GM21723 (cell line): ENCODE measurements around the gene MUL1.

ENCODE experiments used
- ATAC-seq: cut with Tn5 transposase; IDR thresholded peaks from one replicate; pipeline ENCODE4 v1.9.1; 2021; ENCODE audit warnings: mild to moderate bottlenecking, moderate library complexity; ENCODE audit not compliant: unreplicated experiment

The MUL1 gene

DNA sequence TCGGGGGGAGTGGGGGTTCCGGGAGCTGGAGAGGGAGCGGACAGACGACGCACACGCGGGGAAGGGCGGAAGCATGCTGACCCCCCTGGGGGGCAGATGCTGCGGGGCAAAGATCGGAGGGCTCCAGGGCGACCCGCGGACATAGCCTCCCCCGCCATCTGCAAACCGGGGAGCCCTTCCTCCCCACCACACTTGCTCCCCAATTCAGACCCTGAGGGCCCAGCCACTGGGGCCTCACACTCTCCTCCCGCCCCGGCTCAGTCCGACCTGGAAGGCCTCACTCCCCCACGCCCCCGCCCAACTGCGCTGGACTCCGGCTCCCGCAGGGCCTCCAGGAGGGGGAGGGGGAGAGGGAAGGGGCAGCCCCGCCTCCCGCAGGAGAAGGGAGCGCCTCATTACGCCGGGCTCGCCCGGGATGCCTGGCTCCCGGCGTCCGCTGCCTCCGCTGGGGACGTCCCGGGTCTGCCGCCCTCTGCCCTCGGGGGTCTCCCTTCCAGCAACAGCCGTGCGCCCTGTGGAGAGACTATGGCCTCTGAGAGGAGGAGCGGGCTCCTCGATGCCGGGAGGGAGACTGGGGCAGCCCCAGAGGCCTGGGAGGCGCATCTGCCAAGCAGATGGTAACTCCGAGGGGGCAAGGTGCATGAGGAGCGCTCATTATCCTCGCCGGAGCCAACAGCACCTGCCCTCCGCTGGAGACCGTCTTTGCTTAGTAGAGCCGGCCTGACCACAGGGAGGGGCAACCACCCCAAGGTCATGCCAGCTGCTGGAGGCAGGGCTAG is 21.3 kb downstream of the MUL1 start:
- ATAC-seq = no peak

DNA sequence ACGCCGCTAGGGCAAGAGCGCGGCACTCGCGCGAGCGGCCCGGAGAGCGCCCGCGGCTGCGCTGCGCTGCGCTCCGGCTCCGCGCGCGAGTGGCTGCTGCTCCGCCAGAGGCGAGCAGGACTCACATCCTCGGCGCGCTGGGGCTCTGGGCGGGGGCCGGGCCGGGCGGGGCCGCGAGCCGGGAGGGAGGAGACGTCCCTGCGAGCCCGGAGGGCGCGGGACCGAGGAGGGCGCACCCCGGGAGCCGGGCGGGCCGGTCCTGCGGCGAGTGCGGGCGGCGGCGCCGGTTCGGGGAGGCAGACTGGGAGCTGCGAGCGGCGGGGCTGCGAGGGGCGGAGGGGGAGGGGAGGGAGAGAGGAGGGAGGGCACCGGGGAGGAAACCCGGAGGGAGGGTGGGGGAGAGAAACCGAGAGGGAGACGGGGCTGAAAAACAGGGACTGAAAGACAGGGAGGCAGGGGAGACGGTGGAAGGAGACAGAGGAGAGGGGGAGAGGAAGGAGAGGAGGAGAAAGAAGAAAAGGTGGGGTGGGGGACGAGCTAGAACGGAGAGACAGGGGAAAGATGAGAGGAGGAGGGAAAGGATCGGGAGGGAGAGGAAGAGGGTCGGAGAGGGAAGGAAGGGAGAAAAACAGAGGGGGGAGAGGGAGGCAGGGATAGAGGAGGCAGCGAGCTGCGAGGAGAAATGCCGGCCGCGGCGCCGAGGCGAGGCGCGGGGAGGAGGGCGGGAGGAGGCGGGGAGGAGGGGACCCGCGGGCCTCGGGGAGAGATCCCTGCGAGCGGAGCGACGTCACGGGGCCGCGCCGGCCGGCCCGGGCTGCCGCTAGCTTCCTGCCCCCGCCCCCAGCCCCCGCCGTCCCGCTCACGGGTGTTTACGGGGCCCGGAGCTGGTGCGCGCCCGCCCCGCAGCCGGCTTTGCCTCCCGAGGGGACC is 22.2 kb downstream of the MUL1 start, which contains the start of gene CAMK2N1:
CAMK2N1 (minus strand) TSS at position 684 of the 930 bp plus-strand sequence. CDS start 831 bp downstream, outside the sequence.
- no peak for ATAC-seq

DNA sequence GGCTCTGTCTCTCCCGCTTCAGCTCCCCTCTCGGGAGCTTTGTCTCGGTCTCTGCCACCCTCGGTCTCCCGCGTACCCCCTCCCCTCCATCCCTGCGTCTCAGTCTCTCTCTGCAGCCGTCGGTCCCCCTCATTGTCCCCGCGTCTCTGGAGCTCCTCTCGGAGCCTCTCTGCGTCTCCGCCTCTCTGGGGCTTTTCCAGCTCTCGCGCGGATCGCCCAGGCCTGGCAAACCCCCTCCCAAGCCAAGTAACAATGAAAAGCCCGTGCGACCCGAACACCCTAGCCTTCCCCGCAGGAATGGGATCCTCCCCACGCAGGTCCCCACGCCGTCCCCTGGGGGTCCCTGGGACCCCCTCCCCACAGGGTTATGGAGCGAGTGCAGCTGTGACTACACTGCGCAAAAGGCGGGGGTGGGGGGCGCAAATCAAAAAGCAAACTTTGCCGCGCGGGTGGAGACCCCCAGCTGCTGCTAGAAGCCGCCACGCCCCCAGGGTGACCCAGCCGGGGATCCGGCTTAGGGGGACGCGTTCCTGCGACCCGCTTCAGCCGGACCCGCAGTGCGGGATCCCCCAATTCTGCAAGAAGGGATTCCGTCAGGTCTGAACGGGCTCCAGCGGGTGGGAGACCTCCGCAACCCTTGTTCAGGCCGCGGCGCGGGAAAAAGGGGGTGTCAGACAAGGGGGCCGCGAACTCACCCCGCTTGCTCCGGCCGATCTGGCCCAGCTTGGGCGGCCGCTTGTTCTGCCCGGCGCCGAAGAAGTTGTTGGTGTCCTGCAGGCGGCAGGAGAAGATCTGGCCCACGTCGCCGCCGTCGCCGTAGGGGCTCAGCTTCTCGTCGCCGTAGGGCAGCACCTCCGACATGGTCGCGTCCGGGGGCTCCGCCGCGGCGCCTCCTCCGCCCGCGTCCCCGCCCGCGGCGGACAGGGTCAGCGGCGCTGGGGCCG is 23.2 kb downstream of the MUL1 start:
- no peak for ATAC-seq

DNA sequence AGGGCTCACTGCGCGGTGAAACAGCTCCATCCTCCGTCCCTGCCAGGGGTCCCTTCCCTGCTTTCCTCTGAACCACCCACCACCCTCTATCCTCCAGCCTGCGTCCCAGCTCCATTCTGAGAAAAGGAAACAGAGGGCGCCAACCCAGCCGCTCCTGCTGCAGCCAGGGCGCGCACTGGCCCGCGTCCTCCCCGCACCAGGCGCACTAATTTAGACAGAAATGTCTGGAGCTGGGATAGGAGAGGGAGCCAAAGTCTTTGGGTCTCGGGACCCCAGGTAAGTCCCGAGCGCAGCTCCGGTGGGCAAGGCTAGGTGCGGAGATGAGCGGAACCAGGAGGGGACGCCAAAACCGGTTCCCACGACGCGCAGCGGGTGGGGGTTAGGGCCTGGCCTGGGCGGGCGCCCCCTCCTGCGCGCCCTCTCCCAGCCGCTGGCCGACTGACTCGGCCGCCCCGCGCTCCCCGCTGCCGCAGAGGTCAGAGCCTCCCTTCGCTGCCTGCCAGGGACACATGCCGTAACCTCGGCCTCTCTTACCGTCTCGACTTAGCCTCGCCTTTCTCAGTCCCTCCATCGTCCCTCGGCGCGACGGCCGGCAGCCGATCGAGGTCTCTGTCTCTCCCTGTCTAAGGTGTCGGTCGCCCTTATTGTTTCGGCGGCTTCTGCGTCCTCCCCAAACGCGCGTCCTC is 24.0 kb downstream of the MUL1 start:
- no peak for ATAC-seq

- no peak for ATAC-seq
Measured at GRCh38 chr1:20483098-20483832, 24.7 kb downstream of the MUL1 start.

- ATAC-seq = no peak
Measured at GRCh38 chr1:20481643-20482498, 26.1 kb downstream of the MUL1 start.

GRCh38 chr1:20480951-20481617 is 26.9 kb downstream of the MUL1 start:
- ATAC-seq = no peak

DNA sequence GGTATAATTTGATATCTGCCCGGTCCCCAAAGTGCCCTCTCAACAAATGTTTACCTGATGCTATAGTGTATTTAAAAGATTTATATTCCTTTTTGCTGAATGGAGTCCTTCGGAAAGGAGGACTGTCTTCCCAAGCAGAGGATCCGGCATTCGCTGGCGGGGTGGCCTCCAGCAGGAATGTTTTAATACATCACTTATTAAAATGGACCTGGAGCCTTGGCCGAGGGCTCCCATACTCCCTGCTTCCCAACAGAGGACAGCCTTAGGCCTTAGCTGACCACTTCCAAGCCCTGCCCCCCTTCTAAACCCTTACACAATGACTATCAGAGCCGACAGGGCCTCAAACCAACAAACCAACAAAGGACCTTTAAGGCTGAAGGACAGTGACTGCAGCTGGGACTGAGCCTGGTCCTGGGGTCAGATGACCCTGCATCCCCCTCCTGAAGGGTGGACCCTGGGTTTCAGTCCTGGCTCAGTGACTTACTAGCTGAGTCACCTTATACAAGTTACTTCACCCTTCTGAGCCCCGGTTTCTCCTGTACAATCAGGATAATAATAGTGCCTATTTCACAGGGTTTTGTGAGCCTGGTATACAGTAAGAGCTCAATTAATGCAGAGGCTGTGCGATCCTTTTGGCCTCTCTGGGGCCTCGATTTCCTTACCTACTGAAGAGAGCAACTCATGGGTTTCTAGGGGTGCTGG is 27.6 kb downstream of the MUL1 start:
- ATAC-seq = no peak

DNA sequence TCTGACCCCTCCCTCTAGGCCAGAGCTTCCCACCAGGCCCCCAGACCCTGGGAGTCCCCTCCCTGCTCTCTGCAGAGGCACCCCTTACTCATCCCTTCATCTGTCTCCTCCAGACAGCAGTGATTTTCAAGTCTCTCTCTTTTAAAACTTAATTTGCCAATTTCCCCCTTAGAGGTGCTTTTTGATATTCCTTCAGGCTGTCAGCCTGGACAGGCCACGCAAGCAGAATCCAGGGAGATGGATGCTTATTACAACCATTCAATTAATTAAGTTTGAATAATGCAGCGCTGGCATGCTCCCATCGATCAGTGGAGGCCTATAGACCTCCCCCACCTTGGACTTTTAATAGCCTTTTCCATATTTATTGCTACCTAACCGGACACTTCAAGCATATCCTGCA is 28.1 kb downstream of the MUL1 start:
- ATAC-seq = no peak

- ATAC-seq = no peak
Measured at GRCh38 chr1:20478057-20478635, 29.8 kb downstream of the MUL1 start.

DNA sequence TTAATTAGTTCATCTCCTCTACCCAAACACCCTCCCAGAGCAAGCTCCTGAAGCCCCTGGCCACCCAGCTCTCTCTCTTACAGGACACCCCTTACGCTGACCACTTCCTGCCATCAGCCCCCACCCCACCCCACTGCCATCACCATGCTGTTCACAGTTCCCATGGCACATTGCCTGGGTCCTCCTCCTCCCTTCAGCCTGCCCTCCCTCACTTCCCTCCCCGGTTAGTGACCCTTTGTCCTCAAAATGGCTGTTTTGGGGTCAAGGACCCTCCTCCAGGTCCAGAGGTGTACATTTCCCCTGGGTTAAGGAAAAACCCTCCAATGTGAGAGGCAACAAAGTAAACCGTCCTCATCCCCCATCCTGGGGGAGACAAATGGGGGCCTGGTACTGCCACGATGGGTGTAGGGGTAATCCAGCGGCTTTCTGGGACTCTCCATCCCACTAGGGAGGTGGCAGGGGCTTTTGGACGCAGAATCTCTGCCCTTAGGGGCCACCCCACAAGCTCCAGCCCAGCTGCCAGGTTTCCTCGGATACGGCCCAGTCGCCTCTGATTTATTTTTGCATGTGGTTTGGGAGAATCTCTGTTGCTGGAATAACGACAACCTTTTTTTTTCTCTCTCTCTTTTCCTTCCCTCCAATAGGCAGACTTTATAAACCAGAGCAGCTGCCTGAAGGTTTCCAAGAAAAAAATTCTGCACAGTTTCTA is 30.4 kb downstream of the MUL1 start:
- ATAC-seq = no peak

- ATAC-seq = no peak
Measured at GRCh38 chr1:20476265-20477038, 31.5 kb downstream of the MUL1 start.

DNA sequence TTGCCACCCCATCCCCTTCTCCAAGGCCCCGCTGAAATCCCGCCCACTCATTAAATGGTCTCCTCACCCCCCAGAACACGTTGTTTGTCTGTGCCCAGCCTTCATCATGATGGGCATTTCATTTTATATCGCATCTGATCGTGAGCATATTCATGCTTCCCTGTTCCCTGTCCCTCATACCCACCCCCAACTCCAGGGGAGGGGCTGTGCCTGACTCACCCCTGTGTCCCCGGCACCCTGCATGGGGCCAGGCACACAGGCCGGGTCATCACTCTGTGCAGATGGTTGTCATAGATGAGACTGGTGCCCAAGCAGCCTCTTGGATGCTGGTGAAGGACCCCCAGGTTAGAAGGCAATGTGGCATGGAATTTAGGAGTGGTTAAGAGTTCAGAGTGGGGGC is 33.0 kb downstream of the MUL1 start:
- ATAC-seq = no peak

- ATAC-seq = no peak
Measured at GRCh38 chr1:20474333-20474975, 33.5 kb downstream of the MUL1 start.

DNA sequence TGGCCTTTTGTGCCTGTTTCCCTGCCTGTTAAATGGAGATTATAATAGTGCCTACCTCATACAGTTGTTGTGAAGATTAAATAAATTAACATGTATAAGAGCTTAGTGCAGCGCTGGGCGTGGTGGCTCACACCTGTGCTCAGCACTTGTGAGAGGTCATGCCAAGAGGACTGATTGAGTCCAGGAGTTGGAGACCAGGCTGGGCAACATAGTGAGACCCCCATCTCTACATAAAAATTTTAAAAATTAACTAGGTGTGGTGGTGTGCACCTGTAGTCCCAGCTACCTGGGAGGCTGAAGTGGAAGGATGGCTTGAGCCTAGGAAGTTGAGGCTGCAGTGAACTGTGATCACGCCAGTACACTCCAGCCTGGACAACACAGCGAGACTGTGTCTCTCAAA is 34.1 kb downstream of the MUL1 start:
- no peak for ATAC-seq
